Mesenchymal stem cell (in vitro differentiated cells and primary cell): ENCODE measurements around the gene MAPKAPK3.

Source experiments
- DNase-seq: peaks from one replicate; pipeline ENCODE4 v3.0.0-alpha.2; 2013
- H2AFZ ChIP-seq: one replicate; pipeline ENCODE4 v1.6.1; 2013; ENCODE audit warnings: low read depth, mild to moderate bottlenecking, control low read depth, inconsistent platforms, low read length, moderate library complexity
- H2AK5ac ChIP-seq: 2 replicates; pipeline ENCODE4 v1.6.1; 2013; ENCODE audit warnings: low read length, moderate library complexity, mild to moderate bottlenecking, inconsistent platforms; ENCODE audit not compliant: severe bottlenecking
- H2BK120ac ChIP-seq: one replicate; pipeline ENCODE4 v1.6.1; 2013; ENCODE audit warnings: low read depth, mild to moderate bottlenecking, inconsistent platforms, low read length, moderate library complexity
- H2BK12ac ChIP-seq, 2 experiments: one replicate each; pipeline ENCODE4 v1.6.1; 2013; ENCODE audit warnings: inconsistent platforms in 2 of 2, low read length in 2 of 2, mild to moderate bottlenecking in 2 of 2, moderate library complexity in 2 of 2, control low read depth in 1 of 2
- H2BK15ac ChIP-seq: one replicate; pipeline ENCODE4 v1.6.1; 2013; ENCODE audit warnings: mild to moderate bottlenecking, low read depth, inconsistent platforms; ENCODE audit not compliant: poor library complexity, severe bottlenecking
- H2BK5ac ChIP-seq: 2 replicates; pipeline ENCODE4 v1.6.1; 2013; ENCODE audit warnings: low read depth, mild to moderate bottlenecking, low read length, control low read depth, inconsistent platforms; ENCODE audit not compliant: poor library complexity, severe bottlenecking
- H3K14ac ChIP-seq, 2 experiments: one replicate each; pipeline ENCODE4 v1.6.1; 2013; ENCODE audit warnings: inconsistent platforms in 2 of 2, low read length in 2 of 2, control low read depth in 1 of 2, mild to moderate bottlenecking in 1 of 2, moderate library complexity in 1 of 2
- H3K18ac ChIP-seq, 2 experiments: one replicate each; pipeline ENCODE4 v1.6.1; 2013; ENCODE audit warnings: inconsistent platforms in 2 of 2, low read length in 2 of 2, control low read depth in 1 of 2, low read depth in 1 of 2, mild to moderate bottlenecking in 1 of 2
- H3K23ac ChIP-seq, 2 experiments: one replicate each; pipeline ENCODE4 v1.6.1; 2013; ENCODE audit warnings: inconsistent platforms in 2 of 2, low read length in 2 of 2, mild to moderate bottlenecking in 2 of 2, moderate library complexity in 2 of 2, control low read depth in 1 of 2
- H3K27ac ChIP-seq: 2 replicates; pipeline ENCODE4 v1.5.1; 2013; ENCODE audit warnings: mild to moderate bottlenecking, moderate library complexity, low read length, control low read depth, inconsistent platforms; ENCODE audit not compliant: poor library complexity, severe bottlenecking
- H3K27me3 ChIP-seq, 2 experiments: 2 replicates each; pipeline versions ENCODE4 v1.6.1 to v1.7.0; 2013; ENCODE audit warnings: low read length in 2 of 2, mild to moderate bottlenecking in 2 of 2, moderate library complexity in 2 of 2, control low read depth in 1 of 2, inconsistent platforms in 1 of 2; ENCODE audit not compliant: control insufficient read depth in 1 of 2, insufficient read depth in 1 of 2
- H3K36me3 ChIP-seq, 2 experiments: 2 replicates each; pipeline versions ENCODE4 v1.6.1 to v1.7.0; 2013; ENCODE audit warnings: low read length in 2 of 2, control low read depth in 1 of 2, inconsistent platforms in 1 of 2, low read depth in 1 of 2, mild to moderate bottlenecking in 1 of 2; ENCODE audit not compliant: insufficient read depth in 2 of 2, control insufficient read depth in 1 of 2
- H3K4ac ChIP-seq, 2 experiments: one replicate each; pipeline ENCODE4 v1.6.1; 2013; ENCODE audit warnings: inconsistent platforms in 2 of 2, low read length in 2 of 2, mild to moderate bottlenecking in 2 of 2, moderate library complexity in 2 of 2, control low read depth in 1 of 2, low read depth in 1 of 2
- H3K4me1 ChIP-seq: 2 replicates; pipeline ENCODE4 v1.6.1; 2013; ENCODE audit warnings: low read depth, low read length, control low read depth; ENCODE audit not compliant: control insufficient read depth, insufficient read depth
- H3K4me2 ChIP-seq: 2 replicates; pipeline ENCODE4 v1.6.1; 2013; ENCODE audit warnings: low read length, mild to moderate bottlenecking, inconsistent platforms; ENCODE audit not compliant: poor library complexity, severe bottlenecking
- H3K4me3 ChIP-seq, 2 experiments: 2 replicates each; pipeline versions ENCODE4 v1.5.1 to v1.7.0; 2013; ENCODE audit warnings: low read length in 2 of 2, mild to moderate bottlenecking in 2 of 2, control low read depth in 1 of 2, low read depth in 1 of 2; ENCODE audit not compliant: insufficient read depth in 1 of 2
- H3K79me1 ChIP-seq: replicated peaks from 2 replicates; pipeline ENCODE4 v1.6.1; 2013; ENCODE audit warnings: mild to moderate bottlenecking, control low read depth, low read length, inconsistent platforms; ENCODE audit not compliant: poor library complexity, severe bottlenecking
- H3K9ac ChIP-seq: 2 replicates; pipeline ENCODE4 v1.7.0; 2013; ENCODE audit warnings: mild to moderate bottlenecking, low read length, moderate library complexity
- H3K9me3 ChIP-seq: 2 replicates; pipeline ENCODE4 v1.7.0; 2013; ENCODE audit warnings: mild to moderate bottlenecking, low read length; ENCODE audit not compliant: control insufficient read depth
- H4K8ac ChIP-seq: one replicate; pipeline ENCODE4 v1.6.1; 2013; ENCODE audit warnings: inconsistent platforms, mild to moderate bottlenecking, low read length, moderate library complexity
- H4K91ac ChIP-seq: one replicate; pipeline ENCODE4 v1.6.1; 2013; ENCODE audit warnings: mild to moderate bottlenecking, low read length, inconsistent platforms
- whole genome bisulfite sequencing: methylation state at CpG from one replicate; pipeline ENCODE4 v1.1.7; 2013; ENCODE audit warnings: mixed read lengths; 5-methylcytosine and 5-hydroxymethylcytosine counted together

Gene MAPKAPK3

GRCh38 chr3:50658831-50659230 is 41.9 kb downstream of the MAPKAPK3 start:
- Histone ChIP-seq H4K91ac (no peak overlapping the region), H2AFZ (no peak overlapping the region), H3K4ac (no peak overlapping the region), H3K79me1 (no peaks in the 10 kb centered on the region), H2BK120ac (no peak overlapping the region), H3K36me3 (no peaks in the 10 kb centered on the region), H4K8ac (no peak overlapping the region), H3K14ac (no peak overlapping the region), H3K23ac (no peak overlapping the region), H3K4me2 (no peak overlapping the region), H3K4me3 (no peak overlapping the region), H3K27me3 (peaks cover 0 to 24% of the 10 kb centered on the region in 2 experiments), H3K18ac (no peak overlapping the region), H3K9me3 (no peaks in the 10 kb centered on the region), H2BK5ac (no peak overlapping the region), H2BK12ac (no peak overlapping the region), H2BK15ac (no peak overlapping the region), H3K9ac (no peak overlapping the region), H3K4me1 (no peaks in the 10 kb centered on the region), H2AK5ac (no peak overlapping the region), H3K27ac (no peak overlapping the region)
- DNase-seq: no peak
- 87% methylated on average over 3 of the region's 3 CpGs for WGBS

GRCh38 chr3:50660386-50660785 is 43.4 kb downstream of the MAPKAPK3 start:
- Histone ChIP-seq H3K23ac (no peak overlapping the region), H3K27ac (no peak overlapping the region), H4K8ac (no peak overlapping the region), H3K9ac (no peak overlapping the region), H4K91ac (no peak overlapping the region), H3K36me3 (no peaks in the 10 kb centered on the region), H2BK5ac (no peak overlapping the region), H2AK5ac (no peak overlapping the region), H3K4ac (no peak overlapping the region), H3K14ac (no peak overlapping the region), H3K9me3 (no peaks in the 10 kb centered on the region), H2BK120ac (no peak overlapping the region), H3K4me1 (no peaks in the 10 kb centered on the region), H3K4me2 (no peak overlapping the region), H2BK12ac (no peak overlapping the region), H3K79me1 (no peaks in the 10 kb centered on the region), H3K18ac (no peak overlapping the region), H3K27me3 (peaks cover 0 to 18% of the 10 kb centered on the region in 2 experiments), H3K4me3 (no peak overlapping the region), H2BK15ac (no peak overlapping the region), H2AFZ (no peak overlapping the region)
- DNase-seq: no peak
- 90% methylated on average over 10 of the region's 10 CpGs for WGBS

GRCh38 chr3:50661321-50661837 is 44.4 kb downstream of the MAPKAPK3 start:
- peaks cover 0 to 16% of the 10 kb centered on the region in 2 experiments for H3K27me3 ChIP-seq
- H2AK5ac ChIP-seq: no peak overlapping the region
- no peak overlapping the region for H3K9ac ChIP-seq
- H3K4me1 ChIP-seq: no peaks in the 10 kb centered on the region
- no peak overlapping the region for H3K27ac ChIP-seq
- WGBS: 85% methylated on average over 6 of the region's 6 CpGs
- H2AFZ ChIP-seq: no peak overlapping the region
- H3K4me3 ChIP-seq: no peak overlapping the region
- H2BK120ac ChIP-seq: no peak overlapping the region
- H2BK5ac ChIP-seq: no peak overlapping the region
- no peaks in the 10 kb centered on the region for H3K36me3 ChIP-seq
- no peak overlapping the region for H3K4ac ChIP-seq
- no peak overlapping the region for H3K4me2 ChIP-seq
- no peak overlapping the region for H4K8ac ChIP-seq
- no peaks in the 10 kb centered on the region for H3K79me1 ChIP-seq
- H3K9me3 ChIP-seq: no peaks in the 10 kb centered on the region
- no peak overlapping the region for H2BK12ac ChIP-seq
- no peak overlapping the region for H2BK15ac ChIP-seq
- no peak overlapping the region for H3K14ac ChIP-seq
- DNase-seq: no peak
- no peak overlapping the region for H4K91ac ChIP-seq
- H3K23ac ChIP-seq: no peak overlapping the region
- H3K18ac ChIP-seq: no peak overlapping the region

GRCh38 chr3:50662408-50662807 is 45.5 kb downstream of the MAPKAPK3 start:
- peaks cover 0 to 18% of the 10 kb centered on the region in 2 experiments for H3K27me3 ChIP-seq
- no peak overlapping the region for H3K23ac ChIP-seq
- no peak overlapping the region for H3K27ac ChIP-seq
- no peak overlapping the region for H3K4me2 ChIP-seq
- no peaks in the 10 kb centered on the region for H3K36me3 ChIP-seq
- no peak overlapping the region for H3K18ac ChIP-seq
- DNase-seq: no peak
- H2BK5ac ChIP-seq: no peak overlapping the region
- no peak overlapping the region for H3K14ac ChIP-seq
- H2AFZ ChIP-seq: no peak overlapping the region
- H3K4me3 ChIP-seq: no peak overlapping the region
- H2BK12ac ChIP-seq: no peak overlapping the region
- H3K4me1 ChIP-seq: no peaks in the 10 kb centered on the region
- no peak overlapping the region for H4K91ac ChIP-seq
- H2AK5ac ChIP-seq: no peak overlapping the region
- H3K9me3 ChIP-seq: no peaks in the 10 kb centered on the region
- no peak overlapping the region for H3K4ac ChIP-seq
- no peak overlapping the region for H2BK120ac ChIP-seq
- H3K79me1 ChIP-seq: no peaks in the 10 kb centered on the region
- H4K8ac ChIP-seq: no peak overlapping the region
- WGBS: 60% methylated on average over 2 of the region's 2 CpGs
- H2BK15ac ChIP-seq: no peak overlapping the region
- no peak overlapping the region for H3K9ac ChIP-seq
